GM23338 (cell line): ENCODE measurements around the gene CNTN1. TPM values are rescaled to one million over a fixed set of nuclear protein-coding genes. Genes with fewer than 3 reads are reported as not detected.

Source experiments
- ATAC-seq: fragments of 200-7000 bp; cut with Tn5 transposase; 3 replicates; pipeline ENCODE4 v1.9.1; 2020
- DNase-seq: peaks from one replicate; pipeline ENCODE4 v3.0.0-alpha.2; 2015; ENCODE audit warnings: low spot score
- H2AFZ ChIP-seq: fragments of 200-600 bp; sonication (generic); 2 replicates; pipeline ENCODE4 v1.8.0; 2016; ENCODE audit warnings: antibody characterized with exemption, mild to moderate bottlenecking, moderate library complexity
- H3F3A ChIP-seq: fragments of 200-600 bp; sonication (generic); replicated peaks from 2 replicates; pipeline ENCODE4 v1.8.0; 2017; ENCODE audit warnings: antibody characterized with exemption, mixed run types, low read depth
- H3K27ac ChIP-seq: fragments of 200-600 bp; sonication (generic); 2 replicates; pipeline ENCODE4 v1.6.1; 2016; ENCODE audit warnings: low read depth
- H3K27me3 ChIP-seq: fragments of 200-600 bp; sonication (generic); 2 replicates; pipeline ENCODE4 v1.8.0; 2016; ENCODE audit warnings: mild to moderate bottlenecking, mixed run types, moderate library complexity; ENCODE audit not compliant: insufficient read depth
- H3K36me3 ChIP-seq: fragments of 200-600 bp; sonication (generic); 2 replicates; pipeline ENCODE4 v1.8.0; 2016; ENCODE audit warnings: mild to moderate bottlenecking; ENCODE audit not compliant: insufficient read depth
- H3K4me1 ChIP-seq: fragments of 200-600 bp; sonication (generic); 2 replicates; pipeline ENCODE4 v1.8.0; 2016; ENCODE audit warnings: mild to moderate bottlenecking, moderate library complexity; ENCODE audit not compliant: insufficient read depth
- H3K4me2 ChIP-seq: fragments of 200-600 bp; sonication (generic); 2 replicates; pipeline ENCODE4 v1.7.1; 2017; ENCODE audit warnings: mixed run types
- H3K4me3 ChIP-seq: fragments of 200-600 bp; sonication (generic); 2 replicates; pipeline ENCODE4 v1.6.1; 2016; ENCODE audit warnings: mixed run types
- H3K79me2 ChIP-seq: fragments of 200-600 bp; sonication (generic); replicated peaks from 2 replicates; pipeline ENCODE4 v1.8.0; 2017; ENCODE audit warnings: mild to moderate bottlenecking; ENCODE audit not compliant: insufficient read depth
- H3K9me2 ChIP-seq: fragments of 200-600 bp; sonication (generic); 2 replicates; pipeline ENCODE4 v1.8.0; 2017; ENCODE audit not compliant: insufficient read depth
- H4K20me1 ChIP-seq: fragments of 200-600 bp; sonication (generic); replicated peaks from 2 replicates; pipeline ENCODE4 v1.8.0; 2017; ENCODE audit warnings: mild to moderate bottlenecking; ENCODE audit not compliant: insufficient read depth
- H3K27ac Mint-ChIP-seq: 2 replicates; pipeline ENCODE4 v1.8.0; 2020; ENCODE audit warnings: inconsistent platforms, mild to moderate bottlenecking, moderate library complexity, mixed read lengths
- H3K27me3 Mint-ChIP-seq: 3 replicates; pipeline ENCODE4 v1.8.0; 2022; ENCODE audit warnings: low read depth, mild to moderate bottlenecking, moderate library complexity, mixed read lengths, inconsistent platforms; ENCODE audit not compliant: insufficient read depth, poor library complexity
- H3K36me3 Mint-ChIP-seq: 3 replicates; pipeline ENCODE4 v1.8.0; 2021; ENCODE audit warnings: low read depth, mild to moderate bottlenecking, inconsistent platforms, moderate library complexity, mixed read lengths
- H3K4me1 Mint-ChIP-seq: 3 replicates; pipeline ENCODE4 v1.8.0; 2020; ENCODE audit warnings: mild to moderate bottlenecking, inconsistent platforms, mixed read lengths
- H3K4me3 Mint-ChIP-seq: 3 replicates; pipeline ENCODE4 v1.8.0; 2021; ENCODE audit warnings: moderate library complexity, mild to moderate bottlenecking, inconsistent platforms, mixed read lengths
- H3K9me3 Mint-ChIP-seq: 3 replicates; pipeline ENCODE4 v1.8.0; 2020; ENCODE audit warnings: moderate library complexity, mild to moderate bottlenecking, inconsistent platforms, mixed read lengths
- JUNB ChIP-seq: IDR thresholded peaks from one replicate; pipeline ENCODE4 v1.6.1; 2016; ENCODE audit warnings: antibody characterized with exemption; ENCODE audit not compliant: unreplicated experiment
- REST ChIP-seq: IDR thresholded peaks from one replicate; pipeline ENCODE4 v1.6.1; 2018; ENCODE audit warnings: antibody characterized with exemption; ENCODE audit not compliant: unreplicated experiment
- polyA plus RNA-seq: library from polyadenylated mRNA; unstranded; fragments of >200 nt; fragmentation: Nextera tagmentation; extraction: Ambion mirVana; gene quantifications from 2 replicates; pipeline ENCODE4 v1.2.1, GENCODE V29; 2016
- total RNA-seq: library from RNA; depleted of rRNA; stranded (reverse); fragments of >200 nt; shearing (Covaris generic); gene quantifications from 2 replicates; pipeline ENCODE4 v1.2.3, GENCODE V29; 2014
- TF ChIP-seq, protein P1 (sequence below): fragments of 250-450 bp; sonication (Bioruptor Pico); IDR thresholded peaks from 2 replicates; pipeline ENCODE4 v1.5.0; 2020; ENCODE audit warnings: mild to moderate bottlenecking, moderate library complexity

Gene CNTN1
- total and polyA plus RNA-seq, 2 experiments from 2014 or later: 5.0 to 27.0 TPM

DNA sequence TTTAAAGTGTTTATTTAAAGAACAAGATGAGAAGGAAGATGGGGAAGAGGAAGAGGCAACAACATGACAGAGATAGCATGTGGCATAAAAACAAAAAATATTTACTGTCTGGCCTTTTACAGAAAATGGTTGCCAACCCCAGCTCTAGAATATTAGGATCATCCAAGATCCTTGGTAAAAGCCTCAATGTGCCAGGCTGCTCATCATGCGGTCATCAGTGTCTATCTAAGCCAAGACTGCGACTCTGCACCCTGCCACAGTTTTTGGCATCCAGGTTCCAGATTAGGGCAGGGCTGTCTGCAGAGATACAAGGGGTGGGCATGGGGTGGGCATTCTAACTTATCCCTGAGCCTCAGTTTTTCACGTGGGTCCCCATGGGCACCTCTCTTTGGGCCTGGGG is 46.9 kb upstream of the CNTN1 start:
- Mint-ChIP-seq H3K4me3 (no peak overlapping the region), H3K36me3 (peaks cover 16% of the 10 kb centered on the region), H3K9me3 (peaks cover 32% of the 10 kb centered on the region), H3K27me3 (no peaks in the 10 kb centered on the region), H3K4me1 (peaks cover 26% of the 10 kb centered on the region), H3K27ac (no peak overlapping the region)
- Histone ChIP-seq H3K27me3 (no peaks in the 10 kb centered on the region), H3K4me1 (peaks cover 23% of the 10 kb centered on the region), H3K4me2 (no peak overlapping the region), H3K79me2 (no peaks in the 10 kb centered on the region), H3K27ac (no peak overlapping the region), H4K20me1 (no peaks in the 10 kb centered on the region), H2AFZ (no peak overlapping the region), H3K9me2 (no peaks in the 10 kb centered on the region), H3K4me3 (no peak overlapping the region), H3F3A (no peaks in the 10 kb centered on the region), H3K36me3 (peaks cover 10% of the 10 kb centered on the region; the same call in 1 of the 2 replicates)
- ATAC-seq: no peak
- DNase-seq: no peak
- TF ChIP-seq REST: no peak
- no peak for TF ChIP-seq JUNB
- TF ChIP-seq, protein P1, sequence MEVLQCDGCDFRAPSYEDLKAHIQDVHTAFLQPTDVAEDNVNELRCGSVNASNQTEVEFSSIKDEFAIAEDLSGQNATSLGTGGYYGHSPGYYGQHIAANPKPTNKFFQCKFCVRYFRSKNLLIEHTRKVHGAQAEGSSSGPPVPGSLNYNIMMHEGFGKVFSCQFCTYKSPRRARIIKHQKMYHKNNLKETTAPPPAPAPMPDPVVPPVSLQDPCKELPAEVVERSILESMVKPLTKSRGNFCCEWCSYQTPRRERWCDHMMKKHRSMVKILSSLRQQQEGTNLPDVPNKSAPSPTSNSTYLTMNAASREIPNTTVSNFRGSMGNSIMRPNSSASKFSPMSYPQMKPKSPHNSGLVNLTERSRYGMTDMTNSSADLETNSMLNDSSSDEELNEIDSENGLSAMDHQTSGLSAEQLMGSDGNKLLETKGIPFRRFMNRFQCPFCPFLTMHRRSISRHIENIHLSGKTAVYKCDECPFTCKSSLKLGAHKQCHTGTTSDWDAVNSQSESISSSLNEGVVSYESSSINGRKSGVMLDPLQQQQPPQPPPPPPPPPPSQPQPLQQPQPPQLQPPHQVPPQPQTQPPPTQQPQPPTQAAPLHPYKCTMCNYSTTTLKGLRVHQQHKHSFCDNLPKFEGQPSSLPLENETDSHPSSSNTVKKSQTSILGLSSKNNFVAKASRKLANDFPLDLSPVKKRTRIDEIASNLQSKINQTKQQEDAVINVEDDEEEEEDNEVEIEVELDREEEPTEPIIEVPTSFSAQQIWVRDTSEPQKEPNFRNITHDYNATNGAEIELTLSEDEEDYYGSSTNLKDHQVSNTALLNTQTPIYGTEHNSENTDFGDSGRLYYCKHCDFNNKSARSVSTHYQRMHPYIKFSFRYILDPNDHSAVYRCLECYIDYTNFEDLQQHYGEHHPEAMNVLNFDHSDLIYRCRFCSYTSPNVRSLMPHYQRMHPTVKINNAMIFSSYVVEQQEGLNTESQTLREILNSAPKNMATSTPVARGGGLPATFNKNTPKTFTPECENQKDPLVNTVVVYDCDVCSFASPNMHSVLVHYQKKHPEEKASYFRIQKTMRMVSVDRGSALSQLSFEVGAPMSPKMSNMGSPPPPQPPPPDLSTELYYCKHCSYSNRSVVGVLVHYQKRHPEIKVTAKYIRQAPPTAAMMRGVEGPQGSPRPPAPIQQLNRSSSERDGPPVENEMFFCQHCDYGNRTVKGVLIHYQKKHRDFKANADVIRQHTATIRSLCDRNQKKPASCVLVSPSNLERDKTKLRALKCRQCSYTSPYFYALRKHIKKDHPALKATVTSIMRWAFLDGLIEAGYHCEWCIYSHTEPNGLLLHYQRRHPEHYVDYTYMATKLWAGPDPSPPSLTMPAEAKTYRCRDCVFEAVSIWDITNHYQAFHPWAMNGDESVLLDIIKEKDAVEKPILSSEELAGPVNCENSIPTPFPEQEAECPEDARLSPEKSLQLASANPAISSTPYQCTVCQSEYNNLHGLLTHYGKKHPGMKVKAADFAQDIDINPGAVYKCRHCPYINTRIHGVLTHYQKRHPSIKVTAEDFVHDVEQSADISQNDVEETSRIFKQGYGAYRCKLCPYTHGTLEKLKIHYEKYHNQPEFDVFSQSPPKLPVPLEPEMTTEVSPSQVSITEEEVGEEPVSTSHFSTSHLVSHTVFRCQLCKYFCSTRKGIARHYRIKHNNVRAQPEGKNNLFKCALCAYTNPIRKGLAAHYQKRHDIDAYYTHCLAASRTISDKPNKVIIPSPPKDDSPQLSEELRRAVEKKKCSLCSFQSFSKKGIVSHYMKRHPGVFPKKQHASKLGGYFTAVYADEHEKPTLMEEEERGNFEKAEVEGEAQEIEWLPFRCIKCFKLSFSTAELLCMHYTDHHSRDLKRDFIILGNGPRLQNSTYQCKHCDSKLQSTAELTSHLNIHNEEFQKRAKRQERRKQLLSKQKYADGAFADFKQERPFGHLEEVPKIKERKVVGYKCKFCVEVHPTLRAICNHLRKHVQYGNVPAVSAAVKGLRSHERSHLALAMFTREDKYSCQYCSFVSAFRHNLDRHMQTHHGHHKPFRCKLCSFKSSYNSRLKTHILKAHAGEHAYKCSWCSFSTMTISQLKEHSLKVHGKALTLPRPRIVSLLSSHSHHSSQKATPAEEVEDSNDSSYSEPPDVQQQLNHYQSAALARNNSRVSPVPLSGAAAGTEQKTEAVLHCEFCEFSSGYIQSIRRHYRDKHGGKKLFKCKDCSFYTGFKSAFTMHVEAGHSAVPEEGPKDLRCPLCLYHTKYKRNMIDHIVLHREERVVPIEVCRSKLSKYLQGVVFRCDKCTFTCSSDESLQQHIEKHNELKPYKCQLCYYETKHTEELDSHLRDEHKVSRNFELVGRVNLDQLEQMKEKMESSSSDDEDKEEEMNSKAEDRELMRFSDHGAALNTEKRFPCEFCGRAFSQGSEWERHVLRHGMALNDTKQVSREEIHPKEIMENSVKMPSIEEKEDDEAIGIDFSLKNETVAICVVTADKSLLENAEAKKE: no peak
